Activated naive CD4-positive, alpha-beta T cell treated with anti-CD3 and anti-CD28 coated beads, Interleukin-2, amount 50 U/mL, for 72 hours (primary cell): ENCODE data around the gene SPRR4. TPM values are rescaled to one million over a fixed set of nuclear protein-coding genes. Genes with fewer than 3 reads are reported as not detected.

Experiments used
- ATAC-seq, 2 donors: fragments of 150-1000 bp; cut with Tn5 transposase; 2 replicates each; pipeline ENCODE4 v1.10.0; 2021; ENCODE audit warnings: mild to moderate bottlenecking in 2 of 2, moderate library complexity in 2 of 2
- DNase-seq, 2 donors: peaks; one replicate each; pipeline ENCODE4 v3.0.0; 2021 to 2022; ENCODE audit warnings: low spot score in 2 of 2
- H3K27ac Mint-ChIP-seq, 2 donors: one replicate each; pipeline ENCODE4 v1.8.0; 2022; ENCODE audit warnings: mild to moderate bottlenecking in 2 of 2, mixed read lengths in 2 of 2
- H3K36me3 Mint-ChIP-seq, 2 donors: one replicate each; pipeline ENCODE4 v1.8.0; 2022; ENCODE audit warnings: mixed read lengths in 2 of 2
- H3K9me3 Mint-ChIP-seq, 2 donors: one replicate each; pipeline ENCODE4 v1.8.0; 2022; ENCODE audit warnings: mixed read lengths in 2 of 2
- total RNA-seq, 2 donors: library from RNA; stranded (reverse); gene quantifications; one replicate each; pipeline ENCODE4 v1.2.3, GENCODE V29; 2022

SPRR4 gene
- total RNA-seq = not detected

- ATAC-seq (no peak), DNase-seq (no peak)
- no peak within 1 kb of the TSS for H3K27ac Mint-ChIP-seq
- H3K9me3 Mint-ChIP-seq = no peaks in the 10 kb centered on the region
- H3K36me3 Mint-ChIP-seq = no peaks in the 10 kb centered on the region
Observed at GRCh38 chr1:152970495-152970894, at the start of gene SPRR4. TSS of gene SPRR4 (plus strand) at chr1:152970648. CDS start at chr1:152971891, 1,243 bp downstream.

GRCh38 chr1:152924191-152924590 is 46.3 kb upstream of the SPRR4 start:
- Mint-ChIP-seq H3K27ac (no peak overlapping the region), H3K36me3 (no peaks in the 10 kb centered on the region), H3K9me3 (peaks cover 0 to 3% of the 10 kb centered on the region in 2 donors)
- DNase-seq (no peak), ATAC-seq (no peak)

GRCh38 chr1:152926091-152926490 is 44.4 kb upstream of the SPRR4 start:
- no peak overlapping the region for H3K27ac Mint-ChIP-seq

GRCh38 chr1:152928671-152929070 is 41.8 kb upstream of the SPRR4 start:
- no peak for ATAC-seq
- DNase-seq = no peak
- Mint-ChIP-seq H3K27ac (no peak overlapping the region), H3K9me3 (peaks cover 0 to 3% of the 10 kb centered on the region in 2 donors), H3K36me3 (no peaks in the 10 kb centered on the region)

More at GRCh38 chr1:152926091-152926490, 44.4 kb upstream of the SPRR4 start:
- ATAC-seq = no peak
- Mint-ChIP-seq H3K36me3 (no peaks in the 10 kb centered on the region), H3K9me3 (peaks cover 0 to 3% of the 10 kb centered on the region in 2 donors)
- DNase-seq = no peak

- Mint-ChIP-seq H3K27ac (no peak overlapping the region), H3K9me3 (peaks cover 0 to 3% of the 10 kb centered on the region in 2 donors), H3K36me3 (no peaks in the 10 kb centered on the region)
- no peak for DNase-seq
- no peak for ATAC-seq
Observed at GRCh38 chr1:152932170-152932811, 38.2 kb upstream of the SPRR4 start.

GRCh38 chr1:152933196-152933595 is 37.3 kb upstream of the SPRR4 start:
- no peaks in the 10 kb centered on the region for H3K36me3 Mint-ChIP-seq
- peaks cover 0 to 3% of the 10 kb centered on the region in 2 donors for H3K9me3 Mint-ChIP-seq
- H3K27ac Mint-ChIP-seq = no peak overlapping the region
- DNase-seq (no peak), ATAC-seq (no peak)

- H3K36me3 Mint-ChIP-seq = peaks cover 0 to 6% of the 10 kb centered on the region in 2 donors
- H3K27ac Mint-ChIP-seq = no peak overlapping the region
- no peaks in the 10 kb centered on the region for H3K9me3 Mint-ChIP-seq
- DNase-seq = no peak
- no peak for ATAC-seq
Observed at GRCh38 chr1:152940614-152941013, 29.8 kb upstream of the SPRR4 start.

- Mint-ChIP-seq H3K27ac (no peak overlapping the region), H3K36me3 (peaks cover 0 to 6% of the 10 kb centered on the region in 2 donors), H3K9me3 (no peaks in the 10 kb centered on the region)
- DNase-seq (no peak), ATAC-seq (no peak)
Observed at GRCh38 chr1:152941037-152941711, 29.3 kb upstream of the SPRR4 start.

GRCh38 chr1:152942161-152942560 is 28.3 kb upstream of the SPRR4 start:
- ATAC-seq (no peak), DNase-seq (no peak)
- no peaks in the 10 kb centered on the region for H3K9me3 Mint-ChIP-seq
- no peak overlapping the region for H3K27ac Mint-ChIP-seq
- H3K36me3 Mint-ChIP-seq = peaks cover 0 to 6% of the 10 kb centered on the region in 2 donors

- no peak for ATAC-seq
- DNase-seq = no peak
- Mint-ChIP-seq H3K27ac (no peak overlapping the region), H3K36me3 (no peaks in the 10 kb centered on the region), H3K9me3 (no peaks in the 10 kb centered on the region)
Observed at GRCh38 chr1:152946248-152946647, 24.2 kb upstream of the SPRR4 start.

GRCh38 chr1:152946651-152947256 is 23.7 kb upstream of the SPRR4 start, which contains the start of gene SPRR5:
TSS of gene SPRR5 (plus strand) at chr1:152947206. CDS start at chr1:152948555, 1,349 bp downstream.
- Mint-ChIP-seq H3K27ac (no peak within 1 kb of the TSS), H3K9me3 (no peaks in the 10 kb centered on the region), H3K36me3 (no peaks in the 10 kb centered on the region)
- no peak for DNase-seq
- no peak for ATAC-seq

- ATAC-seq (no peak), DNase-seq (no peak)
- Mint-ChIP-seq H3K27ac (no peak overlapping the region), H3K9me3 (no peaks in the 10 kb centered on the region), H3K36me3 (no peaks in the 10 kb centered on the region)
Observed at GRCh38 chr1:152951711-152952110, 18.7 kb upstream of the SPRR4 start.

GRCh38 chr1:152953761-152954160 is 16.7 kb upstream of the SPRR4 start:
- H3K27ac Mint-ChIP-seq = no peak overlapping the region
- ATAC-seq = no peak

GRCh38 chr1:152954436-152954835 is 16.0 kb upstream of the SPRR4 start:
- H3K27ac Mint-ChIP-seq = no peak overlapping the region
- ATAC-seq (no peak), DNase-seq (no peak)
- no peaks in the 10 kb centered on the region for H3K9me3 Mint-ChIP-seq
- H3K36me3 Mint-ChIP-seq = no peaks in the 10 kb centered on the region

More at GRCh38 chr1:152953761-152954160, 16.7 kb upstream of the SPRR4 start:
- Mint-ChIP-seq H3K9me3 (no peaks in the 10 kb centered on the region), H3K36me3 (no peaks in the 10 kb centered on the region)
- no peak for DNase-seq

- ATAC-seq = no peak
- no peaks in the 10 kb centered on the region for H3K9me3 Mint-ChIP-seq
- H3K27ac Mint-ChIP-seq = no peak overlapping the region
- no peak for DNase-seq
- H3K36me3 Mint-ChIP-seq = no peaks in the 10 kb centered on the region
Observed at GRCh38 chr1:152957561-152957960, 12.9 kb upstream of the SPRR4 start.

GRCh38 chr1:152959273-152959672 is 11.2 kb upstream of the SPRR4 start:
- no peak for ATAC-seq
- H3K27ac Mint-ChIP-seq = no peak overlapping the region

GRCh38 chr1:152959801-152960451 is 10.5 kb upstream of the SPRR4 start:
- H3K9me3 Mint-ChIP-seq = no peaks in the 10 kb centered on the region
- no peak for ATAC-seq
- H3K36me3 Mint-ChIP-seq = no peaks in the 10 kb centered on the region
- DNase-seq = no peak
- H3K27ac Mint-ChIP-seq = no peak overlapping the region

More at GRCh38 chr1:152959273-152959672, 11.2 kb upstream of the SPRR4 start:
- Mint-ChIP-seq H3K9me3 (no peaks in the 10 kb centered on the region), H3K36me3 (no peaks in the 10 kb centered on the region)
- no peak for DNase-seq
